Raji (cell line): ENCODE measurements around the gene MAP3K1.
A peak's percentile ranks its signal among the peaks of the same experiment; 100 is the strongest.

Experiments used
- POLR2A ChIP-seq: IDR thresholded peaks from 2 replicates; pipeline ENCODE4 v1.6.1; 2011; ENCODE audit warnings: low read depth, low read length, control low read depth; ENCODE audit not compliant: insufficient read depth

The MAP3K1 gene

DNA sequence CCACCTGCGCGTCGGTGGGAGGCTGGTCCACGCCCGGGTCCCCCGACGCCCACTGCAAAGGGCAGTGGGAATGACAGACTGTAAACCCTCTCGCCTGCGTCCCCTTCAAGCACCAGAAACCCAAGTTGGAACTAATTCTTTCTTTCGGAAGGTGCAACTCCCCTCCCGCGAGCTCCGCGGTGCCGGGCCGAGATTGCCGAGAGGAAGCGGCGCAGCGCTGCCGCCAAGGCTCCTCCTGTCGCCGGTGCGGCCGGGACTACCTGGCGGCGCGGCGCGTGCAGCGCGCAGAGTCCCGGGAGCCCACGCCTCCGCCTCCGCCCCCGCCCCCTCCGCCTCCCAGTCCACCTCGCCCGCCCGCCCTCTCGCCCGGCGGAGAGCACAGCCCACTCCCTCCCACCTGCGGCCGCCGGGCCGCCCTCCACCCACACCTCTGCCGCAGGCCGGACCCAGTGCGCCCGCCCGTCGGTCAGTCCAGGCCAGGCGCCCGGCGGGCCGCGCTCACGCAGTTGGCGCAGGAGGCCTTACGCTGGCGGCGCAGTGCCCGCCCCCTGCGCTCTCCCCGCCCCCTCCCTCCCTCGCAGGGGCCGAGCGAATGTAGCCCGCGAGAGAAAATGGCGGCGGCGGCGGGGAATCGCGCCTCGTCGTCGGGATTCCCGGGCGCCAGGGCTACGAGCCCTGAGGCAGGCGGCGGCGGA lies at the start of gene MAP3K1:
MAP3K1 (plus strand) TSS at position 587 of the 695 bp plus-strand sequence; CDS start at position 612, 25 bp downstream.
- TF ChIP-seq POLR2A: peak; percentile 75

DNA sequence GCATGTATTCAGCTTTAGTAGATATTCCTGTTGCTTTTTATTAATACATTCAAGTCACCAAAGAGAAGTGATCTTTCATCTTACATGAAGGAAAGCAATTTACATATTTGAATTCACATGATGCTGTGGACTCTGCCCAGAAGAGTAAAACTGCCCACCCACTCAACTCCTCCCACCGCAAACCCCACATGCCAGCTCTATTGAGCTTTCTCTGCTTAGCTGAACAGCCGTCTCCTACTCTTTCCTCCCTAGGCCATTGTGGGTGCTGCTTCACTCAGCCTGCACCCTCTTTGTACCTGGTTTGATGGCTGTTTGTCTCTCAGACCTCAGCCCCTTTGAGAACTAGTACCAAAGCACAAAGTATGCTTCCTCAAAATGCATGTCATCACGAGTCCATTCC lies 48.4 kb upstream of the MAP3K1 start:
- TF ChIP-seq POLR2A: no peak

DNA sequence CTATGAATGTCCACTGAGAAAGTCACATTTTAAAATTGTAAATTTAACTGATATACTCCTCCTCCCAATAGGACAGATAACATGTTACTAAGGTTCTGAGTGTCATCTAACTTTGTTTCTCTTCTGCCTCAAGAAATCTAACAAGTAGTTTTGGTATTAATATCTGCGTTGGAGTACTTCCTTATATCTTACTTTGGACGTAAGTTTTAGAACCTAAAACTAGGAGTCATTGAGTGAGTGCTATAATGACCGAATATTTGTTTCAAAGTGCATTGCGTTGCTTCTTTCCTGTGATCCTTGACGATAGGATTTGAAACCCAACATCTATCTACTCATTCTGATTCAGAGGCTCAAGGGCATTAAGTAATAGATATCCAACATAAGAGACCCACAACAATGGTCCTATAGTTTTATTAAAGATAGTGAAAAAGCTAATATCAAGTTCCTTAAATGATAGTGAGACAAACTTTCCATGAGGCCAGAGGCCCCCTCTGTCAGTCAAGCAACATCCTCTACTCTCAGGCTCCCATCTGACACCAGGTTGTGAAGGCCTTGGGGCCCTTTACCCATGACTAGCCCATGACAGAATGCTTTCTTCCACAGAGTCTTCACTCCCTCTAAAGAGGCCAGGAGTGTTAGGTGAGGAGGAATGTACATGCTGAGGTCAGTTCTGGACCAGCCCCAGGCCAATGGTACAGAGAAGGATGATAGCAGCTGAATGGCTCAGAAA lies 45.3 kb upstream of the MAP3K1 start:
- no peak for TF ChIP-seq POLR2A

DNA sequence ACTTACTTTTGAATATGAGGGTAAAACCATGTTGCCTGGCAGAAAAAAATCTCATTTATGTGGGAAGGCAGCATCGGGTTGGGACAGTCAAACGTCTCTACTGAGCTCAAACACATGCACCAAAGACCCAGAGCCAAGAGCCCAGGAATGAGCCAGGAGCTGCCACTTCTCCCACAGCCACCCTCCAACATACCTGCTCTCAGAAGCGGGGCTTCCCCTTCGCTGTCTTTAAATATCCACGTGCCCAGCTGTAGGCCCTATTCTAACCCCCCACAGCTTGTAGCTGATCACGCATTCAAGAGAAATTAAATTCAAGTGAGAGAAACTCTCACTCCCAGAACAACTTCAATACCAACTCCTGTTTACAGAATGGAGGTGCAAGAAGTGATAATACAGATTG lies 42.6 kb upstream of the MAP3K1 start:
- no peak for TF ChIP-seq POLR2A

DNA sequence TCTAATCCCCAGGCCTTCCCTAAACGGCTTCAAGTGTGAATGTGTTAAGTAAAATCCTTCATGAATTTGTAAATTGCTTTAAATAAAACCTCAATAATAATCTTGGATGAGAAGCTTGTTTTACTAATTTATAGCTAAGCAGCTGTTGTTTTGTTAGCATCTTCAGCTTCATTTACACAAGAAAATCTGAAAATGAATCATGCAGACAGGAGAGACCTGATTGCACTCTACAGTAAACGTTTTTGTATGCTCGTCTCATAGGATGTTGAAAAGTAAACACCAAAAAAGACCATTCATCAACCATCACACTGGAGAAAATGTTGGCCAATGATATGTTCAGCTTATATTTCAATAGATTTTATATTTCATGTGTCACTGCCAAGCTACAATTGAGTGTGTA lies 40.4 kb upstream of the MAP3K1 start:
- no peak for TF ChIP-seq POLR2A

DNA sequence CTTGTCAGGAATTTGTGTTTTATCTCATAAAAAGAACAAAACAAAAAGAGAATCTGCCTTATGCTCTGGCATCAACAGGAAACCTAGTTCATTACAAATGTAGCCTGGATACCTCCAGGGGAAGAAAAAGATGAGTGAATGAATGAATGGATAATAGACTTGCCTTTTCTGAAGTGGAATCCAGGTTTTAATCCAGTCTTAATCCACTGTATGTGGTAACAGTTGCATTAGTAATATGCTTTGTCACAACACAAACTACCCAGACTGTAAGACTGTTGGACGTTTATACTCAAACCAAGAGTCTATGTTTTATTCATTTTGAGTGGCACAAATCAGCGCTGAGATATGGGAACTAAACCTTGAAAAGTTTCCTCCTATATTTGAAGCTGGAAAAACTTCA lies 32.1 kb upstream of the MAP3K1 start:
- no peak for TF ChIP-seq POLR2A

DNA sequence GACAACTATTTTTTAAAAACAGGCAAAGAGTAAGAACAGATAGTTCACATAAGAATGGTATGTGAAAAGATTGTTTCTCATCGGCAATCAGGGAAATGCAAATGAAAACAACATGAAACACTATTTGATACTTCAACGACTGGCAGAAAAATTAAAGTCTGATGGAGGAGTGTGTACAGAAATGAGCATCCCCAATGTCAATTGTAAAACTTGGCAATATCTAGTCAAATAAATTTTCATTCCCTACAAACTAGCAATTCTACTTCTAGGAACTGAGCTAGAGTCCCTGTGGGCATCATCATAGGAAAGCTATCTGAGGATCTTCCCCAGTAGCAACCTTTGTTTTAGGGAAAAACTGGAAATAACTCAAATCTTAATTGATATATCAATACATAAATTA lies 29.0 kb upstream of the MAP3K1 start:
- no peak for TF ChIP-seq POLR2A

DNA sequence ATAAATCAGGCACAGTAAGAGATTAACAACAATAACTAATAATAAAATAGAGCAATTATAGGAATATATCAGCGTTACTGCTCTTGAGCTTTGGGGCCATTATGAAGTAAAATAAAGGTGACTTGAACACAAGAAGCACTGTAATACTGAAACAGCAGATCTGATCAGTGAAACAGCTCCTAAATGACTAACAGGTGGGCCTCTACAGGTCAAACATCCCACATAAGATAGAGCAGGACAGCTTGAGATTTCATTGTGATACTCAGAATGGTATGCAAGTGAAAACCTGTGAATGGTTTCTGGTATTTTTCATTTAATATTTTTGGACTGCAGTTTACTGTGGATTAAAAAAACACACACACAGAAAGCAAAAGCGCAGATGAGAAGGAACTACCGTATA lies 24.0 kb upstream of the MAP3K1 start:
- no peak for TF ChIP-seq POLR2A

DNA sequence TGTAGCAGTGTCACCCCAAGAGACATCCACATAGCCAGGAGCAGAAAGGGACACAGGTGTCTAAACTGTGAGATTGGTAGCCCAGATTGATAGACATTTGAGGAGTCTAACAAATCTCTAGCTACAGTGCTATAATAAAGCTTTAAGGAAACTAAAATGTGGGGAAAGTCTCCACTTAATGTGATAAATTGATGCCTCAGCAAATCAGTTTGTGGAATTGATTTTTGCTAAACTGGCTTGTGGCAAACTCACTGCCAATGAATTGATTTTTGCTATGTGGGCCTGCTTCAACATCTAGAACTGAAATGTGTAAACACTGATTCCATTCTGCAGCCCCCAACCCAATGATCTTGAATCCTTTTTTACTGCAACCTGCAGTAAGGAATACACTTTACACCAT lies 16.8 kb upstream of the MAP3K1 start:
- no peak for TF ChIP-seq POLR2A

DNA sequence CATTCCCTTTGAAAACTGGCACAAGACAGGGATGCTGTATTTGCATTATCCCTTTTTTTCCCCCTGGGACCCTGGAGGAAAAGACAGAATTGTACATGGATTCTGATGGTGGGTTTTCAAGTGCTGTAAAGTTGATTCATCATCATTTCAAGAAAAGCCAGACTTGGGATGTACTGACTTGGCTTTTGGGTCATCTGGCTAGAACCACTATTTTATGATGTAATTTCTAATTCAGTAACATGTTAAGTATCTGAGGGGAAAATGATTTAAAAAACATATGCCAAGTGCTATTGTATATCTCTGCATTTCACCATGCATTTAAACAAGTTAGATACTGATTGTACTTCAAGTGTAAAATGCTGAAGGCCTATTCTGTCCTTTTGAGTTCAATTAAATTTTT lies 15.2 kb upstream of the MAP3K1 start:
- no peak for TF ChIP-seq POLR2A

DNA sequence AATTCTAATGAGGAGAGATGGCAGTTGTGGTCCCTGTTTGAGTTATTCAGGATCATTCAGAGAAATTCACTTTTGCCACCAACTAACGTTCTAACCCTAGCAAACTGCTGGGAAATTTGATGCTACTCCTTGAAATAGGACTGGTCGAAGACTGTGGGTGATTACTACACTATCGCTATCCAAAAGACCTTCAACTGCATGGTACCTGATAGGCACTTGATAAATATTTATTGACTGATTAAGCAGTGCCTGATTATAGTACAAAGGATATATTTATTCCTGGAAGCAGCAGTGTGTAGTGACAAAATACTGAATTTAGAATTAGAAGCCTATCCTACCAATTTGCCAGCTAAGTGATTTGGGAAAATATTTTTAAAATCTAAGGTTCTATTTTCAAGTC lies 14.1 kb upstream of the MAP3K1 start:
- TF ChIP-seq POLR2A: no peak

DNA sequence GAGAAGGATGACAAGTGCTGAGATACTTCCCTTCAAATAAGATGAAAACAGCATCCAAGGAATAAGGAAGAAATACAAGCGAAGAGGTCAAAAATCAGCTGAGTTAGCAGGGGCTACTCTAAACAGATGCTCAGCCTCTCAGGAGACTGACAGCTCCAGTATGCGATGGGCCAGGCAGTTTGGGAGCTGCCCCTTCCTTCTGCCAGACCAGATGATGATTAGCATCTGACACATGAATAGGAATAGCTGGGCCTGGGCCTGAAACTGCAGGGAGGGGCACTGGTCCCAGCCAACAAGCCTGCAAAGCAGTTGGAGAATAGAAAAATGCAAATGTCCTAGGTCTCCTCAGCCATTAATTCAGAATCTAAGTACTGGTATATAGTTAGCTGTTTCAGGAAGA lies 13.1 kb upstream of the MAP3K1 start:
- TF ChIP-seq POLR2A: no peak

DNA sequence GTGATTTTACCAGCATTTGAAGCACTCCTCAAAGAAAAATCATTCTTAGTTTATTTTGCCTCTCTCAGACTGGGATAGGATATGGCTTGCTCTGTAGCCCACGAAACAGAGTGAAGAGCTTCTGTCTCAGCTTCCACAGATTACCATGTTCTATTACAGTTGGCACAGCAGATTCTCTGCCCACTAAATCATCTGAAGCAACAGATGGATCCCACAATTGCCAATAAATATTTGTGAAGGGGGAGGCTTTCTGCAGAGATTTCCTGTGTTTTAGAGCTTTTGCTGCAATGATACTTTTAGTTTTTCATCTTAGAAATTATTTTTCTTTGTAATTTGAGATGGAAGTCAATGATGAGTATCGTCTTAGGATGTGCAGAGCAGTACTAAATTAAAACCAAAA lies 12.3 kb upstream of the MAP3K1 start:
- no peak for TF ChIP-seq POLR2A

DNA sequence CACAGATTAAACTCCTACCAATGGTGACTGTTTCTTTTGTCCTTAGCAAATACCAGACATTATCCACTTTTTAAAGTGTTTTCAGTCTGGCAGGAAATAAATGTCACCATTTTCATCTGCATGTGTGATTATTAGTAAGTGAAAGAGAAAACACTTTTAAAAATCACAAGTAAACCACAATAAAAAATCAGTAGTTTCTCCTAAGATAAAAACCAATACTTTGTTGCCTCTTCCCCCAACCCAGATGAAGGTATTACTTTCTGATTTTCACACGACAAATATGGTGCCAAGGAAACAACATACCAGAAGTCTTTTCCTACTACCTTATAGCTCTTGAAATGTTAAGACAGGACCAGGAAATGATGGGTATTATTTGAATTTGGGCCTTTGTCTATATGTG lies 11.5 kb upstream of the MAP3K1 start:
- TF ChIP-seq POLR2A: no peak

DNA sequence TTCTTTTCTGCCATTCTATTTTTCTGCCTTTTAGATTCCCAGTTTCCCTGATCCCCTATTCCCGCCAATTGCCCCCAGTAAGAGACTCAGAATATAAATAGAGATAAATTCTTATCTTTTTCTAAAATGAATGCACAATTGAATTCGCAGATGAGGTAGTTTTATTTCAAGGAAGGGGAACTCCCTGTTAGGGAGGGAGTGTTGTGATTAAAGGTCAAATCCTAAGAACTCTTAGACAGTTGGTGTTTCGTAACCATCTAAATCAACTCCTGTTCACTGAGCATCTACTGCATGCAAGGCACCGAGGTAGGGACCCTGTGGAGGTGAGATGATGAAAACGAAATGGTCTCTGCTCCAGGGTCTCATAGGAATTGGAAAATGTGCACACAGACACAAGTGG lies 7.7 kb upstream of the MAP3K1 start:
- TF ChIP-seq POLR2A: no peak

DNA sequence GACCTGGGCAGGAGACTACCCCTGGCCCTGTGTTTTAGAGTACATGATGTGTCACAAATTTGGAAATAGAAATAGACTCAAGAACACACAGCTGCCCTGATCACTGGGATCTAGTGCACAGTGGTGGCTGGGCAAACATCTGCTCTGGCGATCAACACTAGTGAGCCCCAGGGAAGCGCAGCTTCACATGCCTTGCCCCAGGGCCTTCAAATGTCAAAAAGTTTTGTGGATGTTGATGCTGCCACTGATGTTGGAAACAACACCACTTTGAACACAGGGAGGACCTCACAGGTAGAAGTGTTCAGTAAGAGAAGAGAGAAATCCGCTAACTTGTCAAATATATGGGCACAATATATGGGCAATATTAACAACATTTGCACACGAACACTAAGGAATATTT lies 7.1 kb upstream of the MAP3K1 start:
- no peak for TF ChIP-seq POLR2A

DNA sequence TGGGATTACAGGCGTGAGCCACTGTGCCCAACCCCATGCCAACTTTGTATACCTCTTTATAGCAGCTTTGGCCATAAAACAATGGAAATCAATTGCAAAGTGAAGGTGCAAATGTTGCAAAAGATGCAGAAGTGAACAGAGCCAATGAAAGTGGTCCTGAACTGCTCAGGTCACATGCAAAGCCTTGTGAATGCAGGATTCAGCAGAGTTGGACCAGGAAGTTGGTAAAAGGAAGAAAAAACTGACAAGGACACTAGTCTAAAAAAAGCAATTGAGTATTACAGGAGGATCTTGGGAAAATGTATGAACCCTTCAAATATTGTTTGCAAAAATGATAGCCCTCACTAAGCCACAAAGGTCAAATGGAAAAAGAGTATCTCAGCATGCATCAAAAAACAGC lies 4.5 kb upstream of the MAP3K1 start:
- no peak for TF ChIP-seq POLR2A
